HG03571 (cell line): Measurements from ENCODE around the gene FNDC3B.

Experiments used
- ATAC-seq: cut with Tn5 transposase; IDR thresholded peaks from one replicate; pipeline ENCODE4 v1.9.1; 2021; ENCODE audit not compliant: unreplicated experiment

Gene FNDC3B

DNA sequence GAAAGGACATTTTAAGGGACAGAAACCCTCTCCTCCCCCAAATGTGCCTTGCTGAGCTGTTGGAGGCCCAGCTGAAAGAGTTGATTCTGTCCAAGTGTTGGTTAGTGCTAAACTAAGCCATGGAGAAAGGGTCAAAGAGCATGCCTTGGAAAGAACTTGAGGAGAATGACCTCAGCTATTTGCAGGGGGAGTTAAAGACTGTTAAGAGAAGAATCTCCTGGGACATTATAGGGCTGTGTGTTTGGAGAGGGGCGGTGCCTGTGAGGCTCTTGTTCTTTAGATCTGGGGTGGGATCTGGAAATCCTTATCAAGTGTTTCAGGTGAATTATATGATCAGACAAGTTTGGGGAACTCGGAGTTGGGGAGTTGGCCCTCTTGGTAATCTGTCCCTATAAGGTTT lies 13.0 kb downstream of the FNDC3B start:
- no peak for ATAC-seq

DNA sequence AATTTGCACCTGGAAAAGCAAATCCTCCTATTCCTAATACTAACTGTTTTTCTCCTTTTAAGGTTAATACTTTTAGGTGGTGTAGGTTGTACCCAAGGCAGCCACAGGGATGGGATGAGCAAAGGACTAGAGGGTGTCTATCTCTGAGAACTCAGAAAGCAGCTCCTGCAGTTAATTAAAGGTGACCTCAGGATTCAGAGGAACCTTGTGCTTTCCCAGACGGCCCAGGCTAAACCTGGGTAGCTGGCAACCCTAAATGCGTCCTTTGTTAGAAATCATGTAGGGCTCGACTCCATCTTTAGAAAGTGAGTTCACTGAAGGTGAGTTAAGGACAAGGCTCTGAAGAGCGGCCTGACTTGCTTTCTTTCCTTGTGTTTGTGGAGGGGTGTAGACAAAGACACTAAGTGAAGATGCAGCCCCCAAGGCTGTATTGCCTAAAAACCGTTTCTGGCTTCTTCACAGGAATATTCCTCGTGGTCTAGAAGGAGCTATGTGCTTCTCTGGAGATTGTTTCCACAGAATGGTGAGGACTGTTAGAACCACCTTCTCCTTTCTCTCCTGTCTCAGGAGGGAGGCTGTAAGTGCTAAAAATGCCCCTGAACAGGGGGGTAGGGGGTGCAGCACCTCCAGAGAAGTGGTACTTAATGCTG lies 14.9 kb downstream of the FNDC3B start:
- no peak for ATAC-seq

DNA sequence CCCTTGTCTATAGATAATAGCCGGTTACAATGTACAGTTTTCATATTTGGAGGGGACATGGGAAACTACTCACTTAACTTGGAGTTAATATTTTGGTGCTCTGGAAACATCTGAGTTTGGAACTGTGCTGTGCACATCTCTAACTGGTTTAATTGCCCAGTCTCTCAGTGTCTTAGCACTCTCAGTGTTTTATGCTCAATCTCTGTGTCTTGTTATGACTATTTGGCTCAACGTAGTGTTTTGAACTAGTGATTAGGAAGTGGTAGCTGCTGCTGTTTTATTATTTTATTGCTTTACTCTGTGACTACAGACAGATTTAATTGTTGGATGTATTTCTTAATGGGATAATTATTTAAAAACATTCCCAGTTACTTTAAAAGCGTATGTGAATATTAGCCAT lies 17.0 kb downstream of the FNDC3B start:
- no peak for ATAC-seq

DNA sequence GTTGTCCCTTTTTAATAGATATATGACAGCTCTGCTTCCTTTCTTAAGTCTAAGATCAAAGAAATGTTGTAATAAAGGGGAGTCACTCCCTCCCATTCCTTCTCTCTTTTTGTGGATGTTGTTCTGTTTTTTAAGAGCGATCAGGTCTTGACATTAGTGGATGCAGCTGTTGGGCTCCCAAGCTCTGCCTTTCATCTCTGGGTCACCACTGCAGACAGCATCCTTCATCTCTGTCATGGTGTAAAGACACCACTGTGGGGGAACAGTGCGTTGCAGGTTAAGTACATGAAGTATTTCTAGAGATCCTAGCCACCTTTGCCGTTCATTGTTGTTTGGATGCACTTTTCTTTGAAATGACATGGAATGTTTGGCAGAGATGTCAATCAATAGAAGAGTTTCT lies 17.7 kb downstream of the FNDC3B start:
- ATAC-seq = no peak

DNA sequence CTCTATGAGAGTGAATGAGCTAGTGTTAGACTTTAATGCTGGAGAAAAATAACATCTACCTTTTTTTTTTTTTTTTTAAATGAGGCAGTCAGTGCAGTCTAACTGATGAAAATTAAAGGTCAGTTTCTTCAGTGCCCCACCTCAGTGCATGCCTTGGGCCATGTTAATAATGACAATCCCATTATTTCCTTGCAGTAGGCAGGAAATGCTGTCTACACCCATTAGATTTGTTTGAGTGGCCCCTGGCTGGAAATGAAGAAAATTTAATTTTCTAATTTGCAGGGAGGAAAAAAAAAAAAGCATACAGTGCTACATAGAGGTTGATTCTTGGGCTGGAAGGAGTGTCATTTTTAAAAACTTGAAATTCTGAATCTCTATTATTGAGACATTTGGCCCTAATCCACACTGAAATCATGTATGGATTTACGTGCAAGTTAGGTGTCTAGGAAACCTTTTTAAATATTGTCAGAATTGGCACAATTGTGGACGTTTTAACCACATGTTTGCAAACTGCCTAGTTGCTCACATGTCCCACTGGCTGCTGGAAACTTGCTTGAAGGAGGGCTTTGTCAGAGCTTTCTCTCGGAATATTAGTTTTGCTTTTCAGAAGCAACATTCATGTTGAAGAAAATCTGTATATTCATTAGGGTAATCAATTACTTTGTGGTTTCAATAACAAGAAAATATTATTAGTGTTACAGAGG lies 18.4 kb downstream of the FNDC3B start:
- ATAC-seq = no peak

DNA sequence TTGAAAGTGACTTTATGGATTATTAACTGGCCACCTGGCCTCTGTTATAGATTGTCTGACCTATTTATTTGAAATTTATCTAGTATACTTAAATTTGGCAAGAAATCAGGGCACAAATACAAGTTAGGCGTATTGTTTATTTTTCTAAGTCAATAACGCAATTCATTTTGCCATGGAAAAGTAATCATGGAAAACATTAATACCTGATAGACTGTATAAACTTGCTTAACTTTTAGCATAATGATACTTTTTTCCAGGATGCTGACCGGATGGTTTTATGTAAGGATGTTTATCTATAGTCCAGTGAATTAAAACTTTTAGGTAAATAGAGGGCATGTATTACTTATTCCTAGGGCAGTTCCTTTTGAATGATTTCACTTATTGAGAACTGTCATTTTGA lies 20.2 kb downstream of the FNDC3B start:
- ATAC-seq = no peak

DNA sequence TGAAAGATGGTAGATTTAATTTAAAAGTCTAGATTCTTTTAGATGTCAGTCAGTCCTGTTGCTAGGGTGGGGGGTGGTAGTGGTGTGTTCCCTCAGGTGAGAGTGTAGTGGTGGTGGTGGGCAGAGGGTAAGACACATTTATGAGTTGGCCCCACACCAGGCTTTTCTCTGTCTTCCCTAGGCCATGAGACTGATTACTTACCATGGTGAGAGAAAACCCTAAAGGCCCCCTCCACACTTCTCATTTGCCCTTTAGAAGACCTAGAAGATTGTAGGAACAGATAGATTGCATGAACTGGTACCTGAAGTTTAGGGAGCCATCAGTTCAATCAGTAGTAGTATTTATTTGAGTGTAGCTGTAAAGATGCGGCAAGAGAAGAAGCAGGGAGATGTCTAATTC lies 20.9 kb downstream of the FNDC3B start:
- no peak for ATAC-seq

DNA sequence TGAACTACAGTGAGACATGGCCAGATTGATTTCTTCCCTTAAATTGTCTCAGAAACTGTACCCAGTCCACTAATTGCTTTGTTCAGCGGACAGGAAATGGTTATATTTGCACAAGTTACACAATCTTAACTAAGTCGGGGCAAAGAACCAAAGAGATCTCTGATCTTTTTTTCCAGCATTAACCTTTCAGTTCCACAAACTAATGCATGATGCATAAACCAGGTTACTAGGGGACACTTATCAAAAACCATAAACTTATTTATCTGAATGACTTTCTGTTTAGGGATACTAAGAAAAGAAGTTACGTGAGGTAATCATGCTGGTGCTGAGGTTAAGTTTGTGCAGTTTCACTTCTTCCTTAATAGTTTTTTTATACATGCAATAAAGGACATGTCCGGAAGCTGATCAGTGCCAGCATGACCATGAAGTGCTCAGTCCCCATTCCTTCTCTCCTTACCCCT lies 22.4 kb downstream of the FNDC3B start:
- peak; percentile 89 for ATAC-seq

DNA sequence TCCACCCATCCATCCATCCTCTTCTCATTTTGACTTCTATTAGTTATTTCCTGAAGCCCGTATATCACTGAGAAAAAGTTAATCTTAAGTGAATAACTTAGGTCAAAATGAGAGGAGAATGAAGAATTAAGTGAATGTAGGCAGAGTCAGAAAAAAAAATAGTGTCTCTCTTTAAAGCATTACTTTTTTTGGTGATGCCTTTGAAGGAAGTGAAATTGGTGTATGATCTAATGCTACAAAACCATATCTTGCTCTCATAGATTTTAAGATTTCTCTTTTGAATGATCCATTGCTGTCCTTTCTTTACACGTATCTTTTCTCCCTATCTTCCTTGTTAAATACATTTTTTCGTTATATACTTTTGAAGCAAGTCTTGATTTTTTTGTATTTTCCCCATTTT lies 23.4 kb downstream of the FNDC3B start:
- ATAC-seq = no peak

DNA sequence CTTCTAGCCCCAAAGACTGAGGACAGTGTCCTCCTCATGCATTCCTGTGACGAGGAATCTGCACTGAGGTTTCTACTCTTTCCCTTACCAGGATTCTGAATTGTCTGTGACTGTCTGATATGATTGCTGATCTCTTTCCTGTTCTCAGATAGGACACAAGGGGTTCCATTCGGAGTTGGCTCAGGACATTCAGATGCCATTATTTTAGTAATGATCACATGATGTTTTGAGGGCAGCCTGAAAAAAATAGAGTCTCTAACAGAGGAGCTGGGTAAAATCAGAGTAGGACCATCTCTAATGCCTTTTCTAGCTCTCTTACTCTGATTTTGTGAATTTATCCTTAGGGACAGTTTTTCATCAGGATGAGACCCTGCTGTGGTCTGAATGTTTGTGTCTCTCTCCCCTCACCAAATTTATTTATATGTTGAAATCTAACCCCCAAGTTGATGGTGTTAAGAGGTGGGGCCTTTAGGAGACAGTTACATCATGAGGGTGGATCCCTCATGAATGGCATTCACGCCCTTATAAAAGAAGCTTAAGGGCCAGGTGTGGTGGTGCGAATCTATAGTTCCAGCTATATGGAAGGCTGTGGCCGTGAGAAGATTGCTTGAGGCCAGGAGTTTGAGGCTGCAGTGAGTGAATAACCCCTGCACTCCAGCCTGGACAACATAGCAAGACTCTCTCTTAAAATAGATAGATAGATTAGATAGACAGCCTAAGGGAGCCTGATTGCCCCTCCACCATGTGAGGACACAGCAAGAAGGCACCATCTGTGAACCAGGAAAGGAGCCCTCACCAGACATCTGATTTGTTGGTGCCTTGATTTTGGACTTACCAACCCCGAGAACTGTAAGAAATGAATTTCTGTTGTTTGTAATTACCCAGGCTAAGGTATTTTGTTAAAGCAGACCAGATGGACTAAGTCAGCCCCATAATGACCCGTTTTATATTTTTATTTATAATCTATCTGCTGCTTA lies 24.4 kb downstream of the FNDC3B start:
- no peak for ATAC-seq

DNA sequence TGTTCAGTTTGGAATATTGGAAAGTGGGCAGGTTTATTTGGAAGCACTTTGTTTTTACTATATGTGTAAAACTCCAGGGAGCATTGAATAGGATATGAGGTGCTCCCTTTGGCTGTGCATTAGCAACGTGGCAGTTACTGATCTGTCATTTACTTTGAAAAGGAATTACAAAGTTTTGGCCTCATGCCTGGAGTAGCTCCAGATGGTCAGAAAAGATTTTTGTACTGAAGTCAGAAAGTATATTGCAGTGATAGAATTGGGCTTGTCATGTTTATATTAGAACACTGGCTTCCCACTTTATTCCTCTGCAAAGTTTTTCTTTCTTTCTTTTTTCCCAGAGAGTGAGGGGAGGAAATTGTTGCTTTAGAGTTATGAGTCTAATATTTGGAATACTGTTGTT lies 26.1 kb downstream of the FNDC3B start:
- ATAC-seq = no peak

DNA sequence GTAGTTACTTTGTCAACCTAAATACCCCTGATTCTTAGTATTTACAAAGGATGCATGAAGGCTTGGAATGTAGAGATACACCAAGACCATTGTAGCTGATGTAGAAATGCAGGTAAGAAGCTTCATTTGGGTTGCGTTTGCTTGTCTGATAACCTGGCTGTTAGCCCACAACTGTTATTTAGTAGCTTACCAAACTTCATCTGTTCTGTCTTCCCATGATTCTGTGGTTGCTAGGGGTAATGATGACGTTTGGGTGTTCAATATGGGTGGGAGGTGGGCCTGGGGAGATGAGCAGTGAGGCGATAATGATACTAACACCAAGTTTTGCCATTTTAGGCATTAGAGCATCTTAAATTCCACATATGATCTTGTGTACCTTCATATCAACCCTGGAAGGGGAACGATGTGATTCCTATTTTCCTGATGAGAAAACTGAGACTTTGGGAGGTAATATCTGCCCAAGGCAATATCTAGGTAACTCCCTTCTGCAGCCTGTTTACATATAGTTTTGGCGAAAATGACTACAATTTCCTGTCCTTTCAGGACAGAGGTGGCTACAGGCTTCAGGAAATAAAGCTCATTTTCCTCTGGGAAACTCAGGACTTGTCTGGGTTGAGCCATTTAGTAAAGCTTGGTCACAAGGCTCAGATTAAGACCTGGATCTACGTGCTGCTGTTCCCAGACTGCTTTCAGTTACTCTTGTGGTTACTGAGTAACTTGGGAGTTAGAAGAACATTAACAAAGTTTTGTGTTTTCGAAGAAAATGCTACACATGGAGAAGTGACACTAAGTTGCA lies 26.8 kb downstream of the FNDC3B start:
- ATAC-seq = peak; percentile 31

DNA sequence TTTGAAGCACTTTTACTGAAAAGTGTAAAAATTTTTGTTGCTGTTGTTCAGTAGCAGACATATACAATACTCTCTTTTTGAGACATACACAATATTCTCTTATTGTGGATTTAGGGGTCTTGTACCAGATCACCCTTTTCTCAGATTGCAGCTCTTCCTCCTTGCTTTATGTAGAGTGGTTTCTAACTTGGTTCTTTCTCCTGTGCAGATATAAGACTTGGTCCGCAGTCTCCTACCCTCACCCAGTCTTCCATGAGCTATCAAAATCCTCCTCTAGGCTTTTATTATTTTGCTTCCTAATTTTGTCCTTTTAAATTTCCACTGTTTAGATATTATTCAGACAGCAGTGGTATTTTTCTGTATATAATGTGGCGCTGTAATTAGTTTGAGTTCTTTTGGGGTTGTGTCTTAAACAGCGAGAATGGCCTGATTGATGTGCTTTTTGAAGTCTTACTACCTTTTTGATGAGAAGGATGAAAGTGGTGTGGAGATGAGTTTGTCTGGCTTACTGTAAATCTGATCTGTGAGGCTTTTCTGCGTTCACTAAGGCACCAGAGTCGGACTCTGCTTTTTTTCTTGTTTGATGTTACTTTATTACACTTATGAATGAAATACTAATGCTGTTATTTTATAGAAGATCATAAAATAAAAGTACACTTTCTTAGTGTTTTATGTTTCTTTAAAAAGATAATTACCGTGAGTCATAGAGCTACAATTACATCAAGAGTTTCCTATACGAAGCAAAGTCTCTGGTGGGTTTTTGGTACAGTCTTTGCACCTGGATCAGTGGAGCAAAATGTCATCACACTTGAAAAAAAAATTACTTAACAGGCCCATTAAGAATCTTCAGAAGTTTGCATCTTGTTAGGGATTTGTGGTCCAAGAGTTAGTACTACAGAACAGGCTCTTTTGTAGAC lies 27.8 kb downstream of the FNDC3B start:
- no peak for ATAC-seq

DNA sequence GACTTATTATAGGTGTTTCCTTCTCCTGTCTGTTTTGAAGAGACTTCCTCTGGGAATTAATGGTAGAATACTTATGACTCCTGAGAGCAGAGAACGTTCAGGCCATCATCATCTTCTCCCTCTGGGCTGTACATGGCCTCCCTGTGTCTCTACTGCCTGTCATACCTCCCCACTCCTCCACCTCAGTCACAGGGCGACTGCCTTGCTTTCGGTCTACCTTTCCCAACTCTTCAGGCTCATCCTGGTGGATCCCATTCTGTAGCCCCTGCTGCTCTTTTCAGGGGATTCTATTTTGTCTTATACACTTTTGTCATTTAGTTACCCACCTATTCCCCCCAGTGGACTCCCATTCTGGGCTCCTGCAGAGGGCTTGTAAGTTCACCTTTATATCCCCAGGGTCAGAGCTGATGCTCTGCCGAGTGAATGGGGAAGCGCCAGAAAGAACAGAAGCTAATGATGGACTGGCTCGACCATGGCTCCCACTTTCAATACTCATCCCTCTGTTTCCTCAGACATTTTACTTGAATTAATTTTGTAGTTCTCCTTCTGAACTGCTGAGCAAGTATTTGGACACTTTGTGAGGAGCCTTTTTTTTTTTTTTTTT lies 28.6 kb downstream of the FNDC3B start:
- no peak for ATAC-seq

DNA sequence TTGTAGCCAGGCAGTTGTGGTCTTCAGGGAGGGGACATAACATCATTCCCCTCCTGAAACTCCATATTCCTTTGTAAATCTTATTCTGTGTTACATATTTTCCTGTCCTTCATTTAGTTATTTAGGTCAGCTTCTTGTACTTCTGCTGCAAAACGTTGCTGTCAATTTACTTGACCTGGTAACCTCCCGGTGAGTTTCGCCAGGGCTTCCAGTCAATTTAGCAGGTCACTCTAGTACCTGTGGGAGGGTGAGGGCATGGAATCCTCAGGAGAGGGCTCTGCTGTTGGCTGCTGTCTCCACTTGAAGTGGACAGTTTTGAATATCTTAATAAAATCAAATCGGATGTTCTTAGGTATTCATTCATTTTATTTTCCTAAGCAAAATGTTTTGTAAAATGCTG lies 29.6 kb downstream of the FNDC3B start:
- no peak for ATAC-seq

DNA sequence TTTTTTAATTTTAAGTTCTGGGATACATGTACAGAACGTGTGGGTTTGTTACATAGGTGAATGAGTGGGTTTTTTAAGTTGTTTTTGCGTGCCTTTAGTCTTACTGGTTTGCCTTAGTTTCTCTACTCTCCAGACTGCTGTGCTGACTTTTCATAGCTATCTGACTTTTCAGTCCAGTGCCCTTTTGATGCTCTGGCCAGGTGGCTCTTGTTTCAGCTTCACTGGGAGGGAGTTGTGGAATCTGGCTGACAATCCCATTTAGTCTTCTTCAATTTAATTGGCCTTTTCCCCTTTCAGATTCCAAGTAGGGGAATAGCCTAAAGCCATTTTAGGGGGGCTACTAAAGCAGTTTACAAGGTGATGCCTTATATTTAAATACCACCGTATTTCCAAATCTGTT lies 30.1 kb downstream of the FNDC3B start:
- ATAC-seq = no peak

DNA sequence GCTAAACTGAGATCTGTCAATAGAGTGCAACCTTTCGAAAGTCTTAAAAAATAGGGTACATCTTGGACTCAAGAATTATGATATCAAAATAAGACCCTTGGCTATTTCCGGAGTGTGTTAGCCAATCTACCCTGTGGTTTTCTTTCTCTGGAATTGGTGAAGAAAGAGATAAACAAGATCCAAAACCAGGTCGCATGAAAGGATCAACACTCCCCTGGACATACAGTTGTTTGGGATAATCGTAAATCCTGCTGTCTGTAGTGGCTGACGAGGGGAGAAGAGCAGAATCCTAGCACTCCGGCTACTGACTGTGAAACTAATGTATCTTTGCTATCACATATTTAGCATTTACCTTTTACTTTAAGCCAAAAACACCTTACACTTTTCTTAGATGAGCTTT lies 30.9 kb downstream of the FNDC3B start:
- no peak for ATAC-seq

DNA sequence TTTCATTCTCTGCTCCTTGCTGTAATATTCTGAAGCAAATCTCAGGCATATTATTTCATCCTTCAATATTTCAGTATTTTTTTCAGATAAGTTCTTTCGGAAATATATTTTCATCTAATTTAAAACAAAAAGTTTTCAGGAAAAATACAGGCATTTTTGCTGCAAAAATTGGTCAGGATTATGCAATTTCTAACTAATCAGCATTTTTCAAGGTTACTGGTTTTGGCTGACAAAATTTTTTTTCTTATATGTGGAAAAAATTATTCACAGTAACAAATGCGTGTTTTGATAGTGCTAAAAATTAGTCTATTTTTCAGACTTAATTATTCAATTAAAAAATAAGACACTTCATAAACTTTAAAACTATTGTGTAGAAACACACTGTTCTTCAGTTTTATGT lies 31.4 kb downstream of the FNDC3B start:
- no peak for ATAC-seq

DNA sequence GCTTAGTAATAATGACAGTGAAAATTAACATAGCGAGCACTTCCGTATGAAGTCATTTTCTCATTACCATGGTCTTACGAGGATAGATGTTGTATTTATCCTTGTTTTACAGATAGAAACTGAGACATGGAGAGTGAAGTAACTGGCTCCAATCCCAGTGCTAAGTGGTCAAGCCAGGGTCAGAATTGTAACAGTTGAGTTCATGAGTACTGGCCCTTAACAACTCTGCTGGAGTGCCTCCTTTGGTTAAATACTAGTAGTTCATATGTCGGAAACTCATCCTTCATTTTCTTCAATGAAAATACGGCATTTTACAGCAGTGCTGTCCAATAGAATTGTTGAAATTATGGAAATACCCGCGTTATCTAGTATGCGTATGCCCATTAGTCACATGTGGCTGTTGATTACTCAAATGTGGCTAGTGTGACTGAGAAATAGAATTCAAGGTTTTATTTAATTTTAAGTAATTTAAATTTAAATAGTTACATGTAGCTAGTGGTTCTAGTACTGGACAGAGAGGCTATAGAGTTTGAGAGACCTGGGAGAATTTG lies 32.5 kb downstream of the FNDC3B start:
- no peak for ATAC-seq
